Keratinocyte (primary cell): Measurements from ENCODE around the gene EVL.

Experiments used
- EZH2 ChIP-seq: IDR thresholded peaks from one replicate; pipeline ENCODE4 v1.6.1; 2012; ENCODE audit warnings: inconsistent platforms, mild to moderate bottlenecking, low read length, moderate library complexity
- TF ChIP-seq, protein P1 (sequence below), 3 experiments: IDR thresholded peaks in 1 of 3; conservative IDR thresholded peaks in 1 of 3; optimal IDR thresholded peaks in 1 of 3; 2 replicates in 2 of 3; 3 replicates in 1 of 3; pipeline versions ENCODE3 to v1.5.1; 2011; ENCODE audit warnings: low read length in 3 of 3, mild to moderate bottlenecking in 3 of 3, moderate library complexity in 2 of 3, control low read depth in 1 of 3, inconsistent platforms in 1 of 3; ENCODE audit not compliant: insufficient read depth in 2 of 3; ENCODE audit errors: extremely low read depth in 1 of 3

DNA sequence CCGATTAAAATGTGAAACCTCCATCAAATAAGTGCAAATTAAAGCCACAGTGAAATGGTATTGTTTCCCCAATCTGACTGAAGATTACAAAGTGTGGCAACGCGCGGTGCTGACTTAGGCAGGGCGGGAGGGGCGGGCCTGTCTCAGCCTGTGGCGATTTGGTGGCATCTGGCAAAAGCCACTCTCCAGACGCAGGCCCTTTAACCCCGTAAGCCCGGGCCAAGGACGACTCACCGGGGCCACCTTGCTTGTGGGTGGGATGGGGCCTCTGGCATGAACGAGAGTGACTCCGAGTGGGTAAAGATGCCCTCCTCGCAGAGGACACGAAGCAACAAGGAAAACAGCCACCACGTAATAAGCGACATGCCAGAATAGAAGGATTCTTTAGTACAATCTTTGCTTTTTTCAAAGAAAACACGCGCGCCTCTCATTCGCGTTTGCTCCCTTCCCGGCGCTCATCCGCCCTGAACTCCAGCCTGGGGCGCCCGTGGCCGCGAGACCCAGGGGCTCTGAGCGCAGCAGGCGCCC is 93.4 kb downstream of the EVL start:
- TF ChIP-seq, protein P1, sequence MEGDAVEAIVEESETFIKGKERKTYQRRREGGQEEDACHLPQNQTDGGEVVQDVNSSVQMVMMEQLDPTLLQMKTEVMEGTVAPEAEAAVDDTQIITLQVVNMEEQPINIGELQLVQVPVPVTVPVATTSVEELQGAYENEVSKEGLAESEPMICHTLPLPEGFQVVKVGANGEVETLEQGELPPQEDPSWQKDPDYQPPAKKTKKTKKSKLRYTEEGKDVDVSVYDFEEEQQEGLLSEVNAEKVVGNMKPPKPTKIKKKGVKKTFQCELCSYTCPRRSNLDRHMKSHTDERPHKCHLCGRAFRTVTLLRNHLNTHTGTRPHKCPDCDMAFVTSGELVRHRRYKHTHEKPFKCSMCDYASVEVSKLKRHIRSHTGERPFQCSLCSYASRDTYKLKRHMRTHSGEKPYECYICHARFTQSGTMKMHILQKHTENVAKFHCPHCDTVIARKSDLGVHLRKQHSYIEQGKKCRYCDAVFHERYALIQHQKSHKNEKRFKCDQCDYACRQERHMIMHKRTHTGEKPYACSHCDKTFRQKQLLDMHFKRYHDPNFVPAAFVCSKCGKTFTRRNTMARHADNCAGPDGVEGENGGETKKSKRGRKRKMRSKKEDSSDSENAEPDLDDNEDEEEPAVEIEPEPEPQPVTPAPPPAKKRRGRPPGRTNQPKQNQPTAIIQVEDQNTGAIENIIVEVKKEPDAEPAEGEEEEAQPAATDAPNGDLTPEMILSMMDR (optimal IDR thresholded peaks at IDR 0.05 in 1 of 3, IDR thresholded peaks at IDR 0.05 in 1 of 3, conservative IDR thresholded peaks at IDR 0.05 in 1 of 3; ENCODE audit: extremely low read depth in 1 of 3, insufficient read depth in 2 of 3, low read length in 3 of 3) = no peak
- TF ChIP-seq EZH2 = peak; percentile 84
